GM12865 (cell line): Measurements from ENCODE around the gene ZNF48.
A peak's percentile ranks its signal among the peaks of the same experiment; 100 is the strongest.

Source experiments
- DNase-seq: peaks from one replicate; pipeline ENCODE4 v3.0.0; 2010; ENCODE audit warnings: low read depth
- H3K4me3 ChIP-seq: 2 replicates; pipeline ENCODE4 v1.5.1; 2011; ENCODE audit warnings: mild to moderate bottlenecking, low read depth, low read length, control low read depth
- TF ChIP-seq, protein P1 (sequence below): IDR thresholded peaks from 2 replicates; pipeline ENCODE4 v1.5.1; 2011; ENCODE audit warnings: low read length, control low read depth, low read depth, inconsistent platforms; ENCODE audit not compliant: insufficient read depth; ENCODE audit errors: missing control alignments

ZNF48 gene

GRCh38 chr16:30356401-30357084 lies 38.7 kb upstream of the ZNF48 start:
- H3K4me3 ChIP-seq: peak overlapping the region; percentile 96
- TF ChIP-seq, protein P1, sequence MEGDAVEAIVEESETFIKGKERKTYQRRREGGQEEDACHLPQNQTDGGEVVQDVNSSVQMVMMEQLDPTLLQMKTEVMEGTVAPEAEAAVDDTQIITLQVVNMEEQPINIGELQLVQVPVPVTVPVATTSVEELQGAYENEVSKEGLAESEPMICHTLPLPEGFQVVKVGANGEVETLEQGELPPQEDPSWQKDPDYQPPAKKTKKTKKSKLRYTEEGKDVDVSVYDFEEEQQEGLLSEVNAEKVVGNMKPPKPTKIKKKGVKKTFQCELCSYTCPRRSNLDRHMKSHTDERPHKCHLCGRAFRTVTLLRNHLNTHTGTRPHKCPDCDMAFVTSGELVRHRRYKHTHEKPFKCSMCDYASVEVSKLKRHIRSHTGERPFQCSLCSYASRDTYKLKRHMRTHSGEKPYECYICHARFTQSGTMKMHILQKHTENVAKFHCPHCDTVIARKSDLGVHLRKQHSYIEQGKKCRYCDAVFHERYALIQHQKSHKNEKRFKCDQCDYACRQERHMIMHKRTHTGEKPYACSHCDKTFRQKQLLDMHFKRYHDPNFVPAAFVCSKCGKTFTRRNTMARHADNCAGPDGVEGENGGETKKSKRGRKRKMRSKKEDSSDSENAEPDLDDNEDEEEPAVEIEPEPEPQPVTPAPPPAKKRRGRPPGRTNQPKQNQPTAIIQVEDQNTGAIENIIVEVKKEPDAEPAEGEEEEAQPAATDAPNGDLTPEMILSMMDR: no peak
- no peak for DNase-seq

GRCh38 chr16:30357085-30357714 lies 38.0 kb upstream of the ZNF48 start:
- no peak overlapping the region for H3K4me3 ChIP-seq
- TF ChIP-seq, protein P1: no peak
- DNase-seq: no peak

GRCh38 chr16:30357715-30358576 lies 37.3 kb upstream of the ZNF48 start:
- TF ChIP-seq, protein P1: no peak
- H3K4me3 ChIP-seq: no peak overlapping the region
- DNase-seq: no peak

DNA sequence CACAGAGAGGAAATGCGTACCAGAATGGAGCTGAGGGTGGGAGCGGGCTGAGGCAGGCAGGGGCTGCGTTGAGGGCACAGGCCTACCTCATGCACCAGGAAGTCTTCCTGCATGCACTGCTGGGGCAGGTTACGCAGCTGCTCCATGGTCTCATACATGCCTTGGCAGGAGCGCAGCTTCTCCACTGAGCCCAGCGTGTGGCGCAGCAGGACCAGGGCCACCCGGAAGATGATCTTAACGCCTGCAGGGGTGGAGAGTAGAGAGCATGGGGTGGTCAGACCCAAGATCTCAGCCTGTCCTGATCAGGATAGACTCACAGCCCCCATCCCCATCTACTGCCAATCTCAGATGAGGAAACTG lies 36.7 kb upstream of the ZNF48 start:
- TF ChIP-seq, protein P1: no peak
- H3K4me3 ChIP-seq: no peak overlapping the region
- DNase-seq: no peak

- H3K4me3 ChIP-seq: no peak overlapping the region
- no peak for DNase-seq
- TF ChIP-seq, protein P1: no peak
These were observed 36.0 kb upstream of the ZNF48 start for GRCh38 chr16:30358990-30359870.

- TF ChIP-seq, protein P1: no peak
- no peak for DNase-seq
- no peak overlapping the region for H3K4me3 ChIP-seq
These were observed 35.4 kb upstream of the ZNF48 start for GRCh38 chr16:30359871-30360170.
